Stimulated activated CD8-positive, alpha-beta memory T cell treated with anti-CD3 and anti-CD28 coated beads, Interleukin-2, amount 100 ng/mL, for 1 hour (primary cell): ENCODE measurements around the gene AGFG2.
"Not testable (repeated sequence)": the region's sequence is repeated elsewhere in the genome, so short reads cannot be mapped to it uniquely, and the experiment has no call there.

Experiments
- DNase-seq, 2 donors: peaks; one replicate each; pipeline ENCODE4 v3.0.0-alpha.2; 2020; ENCODE audit warnings: low read depth in 2 of 2

AGFG2 gene

GRCh38 chr7:100521076-100521475 is 17.9 kb upstream of the AGFG2 start:
- no peak for DNase-seq

GRCh38 chr7:100521909-100522593 is 17.0 kb upstream of the AGFG2 start:
- not testable (repeated sequence) for DNase-seq

GRCh38 chr7:100523192-100523591 is 15.8 kb upstream of the AGFG2 start:
- DNase-seq = not testable (repeated sequence)

- DNase-seq = not testable (repeated sequence)
Measured at GRCh38 chr7:100528108-100528866, 10.7 kb upstream of the AGFG2 start.

- no peak for DNase-seq
Measured at GRCh38 chr7:100532165-100533022, 6.6 kb upstream of the AGFG2 start.

- not testable (repeated sequence) for DNase-seq
Measured at GRCh38 chr7:100535982-100536381, 3.0 kb upstream of the AGFG2 start.

- DNase-seq = not testable (repeated sequence)
Measured at GRCh38 chr7:100536695-100537094, 2.3 kb upstream of the AGFG2 start.

GRCh38 chr7:100538348-100538653 is 702 bp upstream of the AGFG2 start:
- DNase-seq = no peak

GRCh38 chr7:100539436-100540006 is 518 bp downstream of the AGFG2 start:
- no peak for DNase-seq

- DNase-seq = no peak
Measured at GRCh38 chr7:100540073-100540723, 1.2 kb downstream of the AGFG2 start.

GRCh38 chr7:100541309-100541708 is 2.3 kb downstream of the AGFG2 start:
- DNase-seq = not testable (repeated sequence)

- no peak for DNase-seq
Measured at GRCh38 chr7:100543586-100543985, 4.6 kb downstream of the AGFG2 start.

- DNase-seq = no peak
Measured at GRCh38 chr7:100544386-100544785, 5.4 kb downstream of the AGFG2 start.

GRCh38 chr7:100544967-100545359 is 6.0 kb downstream of the AGFG2 start:
- no peak for DNase-seq

- DNase-seq = no peak
Measured at GRCh38 chr7:100545360-100546128, 6.5 kb downstream of the AGFG2 start.

- DNase-seq = no peak
Measured at GRCh38 chr7:100546129-100546925, 7.3 kb downstream of the AGFG2 start.

- no peak for DNase-seq
Measured at GRCh38 chr7:100546926-100547800, 8.2 kb downstream of the AGFG2 start.

GRCh38 chr7:100547872-100548271 is 8.9 kb downstream of the AGFG2 start:
- no peak for DNase-seq

GRCh38 chr7:100548446-100548845 is 9.4 kb downstream of the AGFG2 start:
- DNase-seq = not testable (repeated sequence)
